Prostate gland (tissue), 2 donors: ENCODE measurements around the gene RPL28.

Experiments
- POLR2A ChIP-seq: fragments of 450-650 bp; IDR thresholded peaks from one replicate; pipeline ENCODE4 v1.6.1; 2016; ENCODE audit warnings: antibody characterized with exemption, mild to moderate bottlenecking
- POLR2AphosphoS5 ChIP-seq: sonication (generic); formaldehyde crosslinking; IDR thresholded peaks from one replicate; pipeline ENCODE4 v1.6.1; 2017; ENCODE audit warnings: antibody characterized with exemption
- TF ChIP-seq, protein P1 (sequence below), 4 experiments: fragments of 200-600 bp in 2 of 4; fragments of 450-650 bp in 2 of 4; sonication (generic) in 2 of 4; IDR thresholded peaks; 1 replicate in 3 of 4; 2 replicates in 1 of 4; pipeline ENCODE4 v1.5.1; 2016 to 2019; ENCODE audit warnings: antibody characterized with exemption in 4 of 4, mild to moderate bottlenecking in 2 of 4, moderate library complexity in 2 of 4

DNA sequence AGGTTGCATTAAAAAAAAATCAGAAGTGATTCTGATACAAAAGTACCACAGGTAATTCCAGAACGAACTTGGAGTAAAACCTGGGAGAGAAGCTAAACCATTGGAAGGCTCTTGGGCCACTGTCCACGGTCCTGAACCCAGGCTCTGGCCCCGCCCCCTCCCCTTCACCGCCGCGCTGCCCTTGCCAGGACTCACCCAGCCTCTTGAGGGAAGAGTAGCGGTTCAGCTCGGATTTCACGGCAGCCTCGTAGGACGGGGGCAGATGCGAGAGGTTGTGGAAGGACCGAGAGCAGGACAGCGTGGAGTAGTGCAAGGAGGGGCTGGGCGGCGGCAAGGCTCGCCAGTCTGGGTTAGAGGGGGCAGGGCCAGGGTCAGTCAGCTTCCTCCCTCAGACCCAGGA lies 51.7 kb downstream of the RPL28 start:
- no peak for TF ChIP-seq POLR2A
- TF ChIP-seq, protein P1, sequence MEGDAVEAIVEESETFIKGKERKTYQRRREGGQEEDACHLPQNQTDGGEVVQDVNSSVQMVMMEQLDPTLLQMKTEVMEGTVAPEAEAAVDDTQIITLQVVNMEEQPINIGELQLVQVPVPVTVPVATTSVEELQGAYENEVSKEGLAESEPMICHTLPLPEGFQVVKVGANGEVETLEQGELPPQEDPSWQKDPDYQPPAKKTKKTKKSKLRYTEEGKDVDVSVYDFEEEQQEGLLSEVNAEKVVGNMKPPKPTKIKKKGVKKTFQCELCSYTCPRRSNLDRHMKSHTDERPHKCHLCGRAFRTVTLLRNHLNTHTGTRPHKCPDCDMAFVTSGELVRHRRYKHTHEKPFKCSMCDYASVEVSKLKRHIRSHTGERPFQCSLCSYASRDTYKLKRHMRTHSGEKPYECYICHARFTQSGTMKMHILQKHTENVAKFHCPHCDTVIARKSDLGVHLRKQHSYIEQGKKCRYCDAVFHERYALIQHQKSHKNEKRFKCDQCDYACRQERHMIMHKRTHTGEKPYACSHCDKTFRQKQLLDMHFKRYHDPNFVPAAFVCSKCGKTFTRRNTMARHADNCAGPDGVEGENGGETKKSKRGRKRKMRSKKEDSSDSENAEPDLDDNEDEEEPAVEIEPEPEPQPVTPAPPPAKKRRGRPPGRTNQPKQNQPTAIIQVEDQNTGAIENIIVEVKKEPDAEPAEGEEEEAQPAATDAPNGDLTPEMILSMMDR (IDR thresholded peaks at IDR 0.05) = no peak
- TF ChIP-seq POLR2AphosphoS5 = no peak
